Measurements from ENCODE around the gene HDAC9. TPM values are rescaled to one million over a fixed set of nuclear protein-coding genes. Genes with fewer than 3 reads are reported as not detected.
"Not testable (repeated sequence)": the region's sequence is repeated elsewhere in the genome, so short reads cannot be mapped to it uniquely, and the experiment has no call there.

Gene HDAC9
- total RNA-seq, 4 donors from 2014 or later = 3.0 to 14.0 (median 5.6) TPM

DNA sequence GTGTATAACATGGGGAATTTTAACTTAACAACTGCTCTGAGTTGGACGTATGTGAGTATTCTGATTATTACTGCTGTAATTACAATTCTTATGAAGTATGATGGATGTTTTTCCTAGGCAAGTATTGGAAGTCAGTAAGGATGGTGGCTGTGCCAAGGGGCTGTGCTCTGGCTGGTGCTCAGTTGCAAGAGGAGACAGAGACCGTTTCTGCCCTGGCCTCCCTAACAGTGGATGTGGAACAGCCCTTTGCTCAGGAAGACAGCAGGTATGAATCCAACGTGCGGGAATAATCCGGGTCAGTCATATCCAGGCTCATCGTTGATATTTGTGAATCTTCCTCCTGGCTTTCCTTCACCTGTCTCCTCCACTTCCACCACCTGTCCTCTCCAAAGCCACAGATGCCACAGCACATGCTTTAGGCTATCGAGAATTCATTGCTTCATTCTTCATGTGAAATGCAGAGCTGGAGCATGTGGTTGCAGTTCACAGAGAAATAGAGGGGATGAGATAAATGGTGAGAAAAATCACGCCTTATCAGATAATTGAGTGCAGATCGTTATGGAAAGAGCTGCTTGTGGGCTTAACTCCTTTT, 480.2 kb downstream of the HDAC9 start:
- Histone ChIP-seq H3K27ac (no peak overlapping the region), H3K9me3 (no peaks in the 10 kb centered on the region), H3K4me3 (no peak overlapping the region), H3K36me3 (no peaks in the 10 kb centered on the region), H3K27me3 (no peaks in the 10 kb centered on the region), H3K4me1 (peaks cover 0 to 8% of the 10 kb centered on the region in 2 donors)
- TF ChIP-seq, protein P1, sequence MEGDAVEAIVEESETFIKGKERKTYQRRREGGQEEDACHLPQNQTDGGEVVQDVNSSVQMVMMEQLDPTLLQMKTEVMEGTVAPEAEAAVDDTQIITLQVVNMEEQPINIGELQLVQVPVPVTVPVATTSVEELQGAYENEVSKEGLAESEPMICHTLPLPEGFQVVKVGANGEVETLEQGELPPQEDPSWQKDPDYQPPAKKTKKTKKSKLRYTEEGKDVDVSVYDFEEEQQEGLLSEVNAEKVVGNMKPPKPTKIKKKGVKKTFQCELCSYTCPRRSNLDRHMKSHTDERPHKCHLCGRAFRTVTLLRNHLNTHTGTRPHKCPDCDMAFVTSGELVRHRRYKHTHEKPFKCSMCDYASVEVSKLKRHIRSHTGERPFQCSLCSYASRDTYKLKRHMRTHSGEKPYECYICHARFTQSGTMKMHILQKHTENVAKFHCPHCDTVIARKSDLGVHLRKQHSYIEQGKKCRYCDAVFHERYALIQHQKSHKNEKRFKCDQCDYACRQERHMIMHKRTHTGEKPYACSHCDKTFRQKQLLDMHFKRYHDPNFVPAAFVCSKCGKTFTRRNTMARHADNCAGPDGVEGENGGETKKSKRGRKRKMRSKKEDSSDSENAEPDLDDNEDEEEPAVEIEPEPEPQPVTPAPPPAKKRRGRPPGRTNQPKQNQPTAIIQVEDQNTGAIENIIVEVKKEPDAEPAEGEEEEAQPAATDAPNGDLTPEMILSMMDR (IDR thresholded peaks at IDR 0.05 in 4 of 5, conservative IDR thresholded peaks at IDR 0.05 in 1 of 5) = no peak
- TF ChIP-seq POLR2A (IDR thresholded peaks at IDR 0.05) = no peak
- DNase-seq = no peak
- in situ Hi-C loops (cut with MboI; ENCODE audit: low sequenced_read_pairs in 4 of 4) = no loop called here
- no peak for ATAC-seq
- intact Hi-C loops (cut with DNase I; ENCODE audit: low total_unique reads) = no loop called here

GRCh38 chr7:18976715-18977471, 481.3 kb downstream of the HDAC9 start:
- no peaks in the 10 kb centered on the region for H3K9me3 ChIP-seq
- ATAC-seq (no peak), DNase-seq (no peak)
- H3K36me3 ChIP-seq = no peaks in the 10 kb centered on the region
- intact Hi-C loops (cut with DNase I; ENCODE audit: low total_unique reads) (no loop called here), in situ Hi-C loops (cut with MboI; ENCODE audit: low sequenced_read_pairs in 4 of 4) (no loop called here)
- H3K27me3 ChIP-seq = no peaks in the 10 kb centered on the region
- peaks cover 0 to 8% of the 10 kb centered on the region in 2 donors for H3K4me1 ChIP-seq
- TF ChIP-seq POLR2A (IDR thresholded peaks at IDR 0.05) = no peak
- TF ChIP-seq, protein P1 (IDR thresholded peaks at IDR 0.05 in 4 of 5, conservative IDR thresholded peaks at IDR 0.05 in 1 of 5) = no peak
- no peak overlapping the region for H3K27ac ChIP-seq
- H3K4me3 ChIP-seq = no peak overlapping the region

DNA sequence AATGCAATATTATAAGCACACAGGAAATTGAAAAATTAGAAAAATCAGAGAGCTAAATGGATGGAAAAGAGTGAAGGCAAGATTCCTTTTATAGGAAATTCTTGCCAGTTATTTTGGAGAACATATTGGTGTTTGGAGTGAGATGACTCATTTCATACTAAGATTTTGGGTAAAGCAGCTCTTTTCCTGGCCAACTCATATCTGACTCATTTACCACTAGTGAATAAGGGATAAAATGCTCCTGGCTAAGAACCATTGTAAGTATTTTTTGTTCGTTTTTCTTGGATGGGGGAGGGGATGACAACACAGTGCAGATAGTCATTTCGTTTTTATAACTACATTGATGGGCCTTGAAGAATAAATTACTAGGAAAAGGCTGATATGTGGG, 482.6 kb downstream of the HDAC9 start:
- in situ Hi-C loops (cut with MboI; ENCODE audit: low sequenced_read_pairs in 4 of 4) (no loop called here), intact Hi-C loops (cut with DNase I; ENCODE audit: low total_unique reads) (no loop called here)
- Histone ChIP-seq H3K27ac (no peak overlapping the region), H3K4me1 (peaks cover 0 to 8% of the 10 kb centered on the region in 2 donors), H3K27me3 (no peaks in the 10 kb centered on the region), H3K4me3 (no peak overlapping the region), H3K9me3 (no peaks in the 10 kb centered on the region), H3K36me3 (no peaks in the 10 kb centered on the region)
- ATAC-seq = peak; percentile 55 to 77
- TF ChIP-seq POLR2A (IDR thresholded peaks at IDR 0.05) = no peak
- TF ChIP-seq, protein P1 (IDR thresholded peaks at IDR 0.05 in 4 of 5, conservative IDR thresholded peaks at IDR 0.05 in 1 of 5) = no peak
- DNase-seq = no peak

- H3K36me3 ChIP-seq; intact Hi-C loops (cut with DNase I; ENCODE audit: low total_unique reads); H3K27ac ChIP-seq; in situ Hi-C loops (cut with MboI; ENCODE audit: low sequenced_read_pairs in 4 of 4); DNase-seq; H3K4me3 ChIP-seq; H3K4me1 ChIP-seq; H3K9me3 ChIP-seq; ATAC-seq; H3K27me3 ChIP-seq: not testable (repeated sequence)
Measured at GRCh38 chr7:18990700-18991099, 495.2 kb downstream of the HDAC9 start.

DNA sequence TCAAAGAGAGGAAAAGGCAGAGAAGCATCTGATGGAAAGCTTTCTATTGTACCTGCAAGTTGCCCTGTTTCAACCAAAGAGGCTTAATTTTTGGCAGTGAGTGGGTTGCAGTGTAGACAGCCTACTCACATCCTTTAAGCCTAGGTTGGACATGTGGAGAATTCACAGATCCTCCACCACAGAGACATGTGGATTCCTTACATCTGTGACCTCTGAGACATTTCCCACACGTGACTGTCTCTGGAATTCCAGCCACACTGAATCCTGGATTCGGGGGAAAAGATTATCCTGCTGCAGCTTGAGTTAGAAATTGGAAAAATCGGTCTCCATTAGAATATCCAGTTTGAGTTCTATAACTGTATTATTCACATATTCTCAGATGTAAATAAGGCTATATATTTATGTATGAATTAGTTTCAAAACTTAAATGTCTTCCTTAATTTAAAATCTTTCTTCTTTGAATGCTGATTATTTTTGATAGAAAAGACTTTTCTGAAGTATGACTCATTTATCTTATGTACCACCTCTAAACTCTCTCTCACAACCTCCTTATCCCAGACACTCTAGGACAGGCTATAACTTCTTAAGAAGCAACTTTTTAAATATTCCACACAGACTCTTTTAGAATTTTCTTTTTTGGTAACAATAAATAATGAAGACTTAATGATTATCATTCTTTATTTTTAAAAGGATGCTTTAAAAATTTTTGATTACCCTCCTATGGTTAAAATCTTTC, 498.6 kb downstream of the HDAC9 start:
- Histone ChIP-seq H3K27me3 (no peaks in the 10 kb centered on the region), H3K9me3 (no peaks in the 10 kb centered on the region), H3K27ac (no peak overlapping the region), H3K4me3 (no peak overlapping the region), H3K4me1 (no peaks in the 10 kb centered on the region), H3K36me3 (no peaks in the 10 kb centered on the region)
- TF ChIP-seq, protein P1 (IDR thresholded peaks at IDR 0.05 in 4 of 5, conservative IDR thresholded peaks at IDR 0.05 in 1 of 5) = no peak
- TF ChIP-seq POLR2A (IDR thresholded peaks at IDR 0.05) = no peak
- DNase-seq = no peak
- in situ Hi-C loops (cut with MboI; ENCODE audit: low sequenced_read_pairs in 4 of 4) (no loop called here), intact Hi-C loops (cut with DNase I; ENCODE audit: low total_unique reads) (no loop called here)
- no peak for ATAC-seq
